Measurements from ENCODE around the gene RAPGEF2. TPM values are rescaled to one million over a fixed set of nuclear protein-coding genes. Genes with fewer than 3 reads are reported as not detected.

RAPGEF2 gene
- total and polyA plus RNA-seq, 2 of the 8 experiments (the other 6 are each of a cell fraction or from before 2014, with no cell fraction given), result 24.4 to 48.6 TPM

- Histone ChIP-seq H3K14ac (ENCODE audit: insufficient read length) (no peak overlapping the region), H3K27ac (ENCODE audit: low read depth, low read length) (no peak overlapping the region), H3K9ac (replicated peaks in 1 of 4; ENCODE audit: extremely low read depth in 1 of 4, low read depth in 3 of 4, low read length in 3 of 4) (no peak overlapping the region), H3K23ac (ENCODE audit: insufficient read length) (no peak overlapping the region), H3K79me1 (ENCODE audit: low read depth, low read length) (no peaks in the 10 kb centered on the region; the same call in 1 of the 2 replicates), H2BK12ac (ENCODE audit: low read depth, low read length) (no peak overlapping the region), H3K36me3 (ENCODE audit: control insufficient read depth in 2 of 4, insufficient read depth in 4 of 4, low read length in 3 of 4) (no peaks in the 10 kb centered on the region), H2BK15ac (ENCODE audit: low read length) (no peak overlapping the region), H3K4me1 (replicated peaks in 1 of 4; ENCODE audit: control insufficient read depth in 3 of 4, insufficient read depth in 4 of 4, low read length in 3 of 4) (peaks cover 2 to 7% (median 6%) of the 10 kb centered on the region in 4 experiments; a peak in 6 of 7 replicates), H4K20me1 (replicated peaks in 1 of 2; ENCODE audit: control insufficient read depth in 1 of 2, insufficient read depth in 2 of 2, low read length in 2 of 2) (no peaks in the 10 kb centered on the region), H3K4me3 (ENCODE audit: extremely low read depth in 1 of 4, insufficient read depth in 2 of 4, low read depth in 3 of 4, low read length in 4 of 4) (no peak overlapping the region), H4K8ac (ENCODE audit: extremely low read depth, insufficient read depth, low read length) (no peak overlapping the region), H4K5ac (ENCODE audit: insufficient read length, low read depth, low read length) (no peak overlapping the region), H2AK5ac (ENCODE audit: low read depth, low read length) (no peak overlapping the region), H2BK20ac (ENCODE audit: low read length) (no peak overlapping the region), H2AFZ (ENCODE audit: low read length) (no peak overlapping the region), H3K23me2 (ENCODE audit: low read depth, low read length) (no peaks in the 10 kb centered on the region; the same call in 1 of the 2 replicates), H3K56ac (replicated peaks; ENCODE audit: insufficient read length, low read depth, low read length) (no peak overlapping the region), H3K4me2 (ENCODE audit: insufficient read depth in 1 of 2, low read depth in 2 of 2, low read length in 2 of 2) (no peak overlapping the region), H2BK120ac (replicated peaks; ENCODE audit: low read depth, low read length) (no peak overlapping the region), H3K79me2 (ENCODE audit: control insufficient read depth in 1 of 2, insufficient read depth in 2 of 2, low read length in 2 of 2) (no peaks in the 10 kb centered on the region; a peak in 1 of 4 replicates), H4K91ac (replicated peaks; ENCODE audit: insufficient read length, low read length) (no peak overlapping the region), H3K18ac (ENCODE audit: extremely low read depth, low read length) (no peak overlapping the region), H2BK5ac (ENCODE audit: low read depth, low read length) (no peak overlapping the region), H3K27me3 (replicated peaks in 1 of 4; ENCODE audit: control insufficient read depth in 3 of 4, extremely low read depth in 1 of 4, insufficient read depth in 3 of 4, low read length in 3 of 4) (no peaks in the 10 kb centered on the region), H3K4ac (replicated peaks; ENCODE audit: insufficient read length, low read depth, low read length) (no peak overlapping the region), H3K9me3 (ENCODE audit: insufficient read depth in 2 of 2, low read depth in 1 of 2, low read length in 1 of 2) (no peaks in the 10 kb centered on the region)
- ChIA-PET CTCF (ENCODE audit: partially characterized antibody) (interaction anchor here (1.0 to 1.3 kb wide), 2 partner anchors 9 to 469 kb away, joined by 3 read pairs; no protein-coding TSS in a partner anchor), POLR2A (ENCODE audit: partially characterized antibody) (no interaction called here)
- 86% methylated on average over 5 of the region's 5 CpGs; no CpG with 5 or more reads in 1 of the 2 experiments for WGBS, 2 experiments (ENCODE audit: extremely low coverage in 1 of 2, insufficient coverage in 1 of 2, insufficient read length in 1 of 2, insufficient replicate concordance in 2 of 2, low coverage in 1 of 2, low lambda C conversion rate in 2 of 2, missing lambda C conversion rate in 1 of 2)
- DNase-seq (ENCODE audit: low read depth in 1 of 2, low spot score in 2 of 2) (no peak), FAIRE-seq (no peak)
- TF ChIP-seq HDAC6 (IDR thresholded peaks at IDR 0.05; ENCODE audit: low read depth, low read length), result no peak
- no peak for TF ChIP-seq POLR2A (IDR thresholded peaks at IDR 0.05; ENCODE audit: control extremely low read depth in 1 of 2, low read depth in 2 of 2, low read length in 2 of 2)
- TF ChIP-seq GTF2F1 (IDR thresholded peaks at IDR 0.05; ENCODE audit: borderline replicate concordance, low read depth, low read length), result no peak
- TF ChIP-seq NRF1 (IDR thresholded peaks at IDR 0.05; ENCODE audit: low read depth, low read length), result no peak
- no peak for TF ChIP-seq USF2 (IDR thresholded peaks at IDR 0.05; ENCODE audit: low read length)
- TF ChIP-seq CREB1 (IDR thresholded peaks at IDR 0.05), result no peak
- TF ChIP-seq SAP30 (IDR thresholded peaks at IDR 0.05; ENCODE audit: insufficient read depth, insufficient replicate concordance, low read length), result no peak
- TF ChIP-seq ZNF274 (IDR thresholded peaks at IDR 0.05; ENCODE audit: borderline replicate concordance, extremely low read depth, low read length), result no peak
- no peak for TF ChIP-seq TBP (IDR thresholded peaks at IDR 0.05; ENCODE audit: low read depth, low read length)
- TF ChIP-seq CEBPB (IDR thresholded peaks at IDR 0.05; ENCODE audit: low read depth, low read length), result no peak
- TF ChIP-seq JUND (IDR thresholded peaks at IDR 0.05; ENCODE audit: low read length), result no peak
- TF ChIP-seq ATF2 (IDR thresholded peaks at IDR 0.05; ENCODE audit: low read length), result no peak
Measured at GRCh38 chr4:159195361-159195769, 92.5 kb downstream of the RAPGEF2 start.

All from H1 (cell line).